ENCODE data around the gene PARP9.

DNA sequence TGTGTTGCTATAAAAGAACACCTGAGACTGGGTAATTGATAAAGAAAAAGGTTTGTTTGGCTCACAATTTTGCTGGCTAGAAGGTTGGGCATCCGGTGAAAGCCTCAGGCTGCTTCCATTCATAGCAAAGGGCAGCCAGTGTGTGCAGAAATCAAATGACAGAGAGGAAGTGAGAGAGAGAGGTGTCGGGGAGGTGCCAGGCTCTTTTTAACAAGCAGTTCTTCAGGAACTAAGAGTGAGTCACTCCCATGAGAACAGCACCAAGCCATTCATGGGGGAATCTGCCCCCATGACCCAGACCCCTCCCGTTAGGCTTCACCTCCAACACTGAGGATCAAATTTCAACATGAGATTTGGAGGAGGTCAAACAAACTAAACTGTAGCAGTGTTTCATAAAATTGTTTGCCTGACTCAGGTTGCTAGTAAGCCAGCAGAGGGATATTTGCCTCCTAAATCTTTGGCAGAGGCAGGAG is 8.9 kb upstream of the PARP9 start:
- no peak for TF ChIP-seq CTCF (conservative IDR thresholded peaks at IDR 0.05)
- no peak for TF ChIP-seq ZFX (IDR thresholded peaks at IDR 0.05)
